ENCODE measurements around the gene DOCK4.

DOCK4 gene

GRCh38 chr7:111832174-111832573 lies 374.0 kb downstream of the DOCK4 start:
- no peak for DNase-seq (ENCODE audit: low read depth)
- H3K4me3 ChIP-seq (ENCODE audit: low read depth, low read length) = no peak overlapping the region
- TF ChIP-seq CTCF (IDR thresholded peaks at IDR 0.05; ENCODE audit: insufficient read depth, low read depth, low read length, missing control alignments) = no peak

GRCh38 chr7:111829221-111829620 lies 377.0 kb downstream of the DOCK4 start:
- no peak for DNase-seq (ENCODE audit: low read depth)
- TF ChIP-seq CTCF (IDR thresholded peaks at IDR 0.05; ENCODE audit: insufficient read depth, low read depth, low read length, missing control alignments) = no peak
- no peak overlapping the region for H3K4me3 ChIP-seq (ENCODE audit: low read depth, low read length)

DNA sequence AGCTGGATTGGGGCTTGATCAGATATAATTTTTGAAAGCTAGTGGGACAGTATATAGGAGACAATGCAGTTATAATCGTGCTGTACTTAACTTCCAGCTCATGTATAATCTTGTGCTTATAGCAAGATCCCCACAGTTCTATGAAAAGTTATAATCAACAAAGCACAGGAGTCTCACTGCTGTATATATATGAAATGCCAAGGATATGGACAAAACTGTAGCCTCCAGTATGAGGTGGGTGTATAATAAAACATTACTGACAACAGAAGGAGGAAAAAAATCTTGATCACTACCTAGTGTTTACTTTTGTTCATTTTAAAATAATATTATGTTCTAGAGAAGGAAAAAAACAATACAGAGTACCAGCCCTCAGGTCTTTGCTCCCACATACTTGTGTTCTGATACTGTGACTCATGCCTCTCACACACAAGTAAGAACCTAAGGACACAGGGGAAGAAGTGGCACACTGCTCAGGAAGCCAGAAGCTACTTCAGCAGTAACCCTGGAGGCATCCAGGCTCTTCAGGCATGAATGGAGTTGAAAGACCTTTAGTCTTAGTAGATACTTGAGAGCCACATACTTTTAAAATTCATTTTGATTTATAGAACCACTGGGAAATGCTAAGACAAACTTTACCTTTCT lies 378.2 kb downstream of the DOCK4 start:
- TF ChIP-seq CTCF (IDR thresholded peaks at IDR 0.05; ENCODE audit: insufficient read depth, low read depth, low read length, missing control alignments) = no peak
- no peak overlapping the region for H3K4me3 ChIP-seq (ENCODE audit: low read depth, low read length)
- no peak for DNase-seq (ENCODE audit: low read depth)

DNA sequence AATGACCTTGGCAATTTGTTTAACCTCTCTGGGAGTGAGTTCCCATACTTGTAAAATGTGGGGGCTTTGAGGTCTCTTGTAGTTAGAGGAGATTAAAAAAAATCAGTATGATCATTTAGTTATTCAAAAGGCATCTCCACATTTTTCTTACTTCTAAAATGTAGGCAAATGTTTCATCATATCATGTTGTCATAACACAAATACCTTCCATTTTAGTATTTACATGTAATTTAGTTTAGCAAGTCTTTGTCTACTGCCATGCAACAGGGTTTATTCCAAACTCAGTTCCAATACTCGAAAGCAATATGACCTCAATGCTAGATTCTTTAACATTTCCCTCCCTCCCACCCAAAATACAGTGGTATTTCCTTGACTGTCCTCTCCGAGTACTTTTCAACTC lies 381.2 kb downstream of the DOCK4 start:
- H3K4me3 ChIP-seq (ENCODE audit: low read depth, low read length) = no peak overlapping the region
- no peak for TF ChIP-seq CTCF (IDR thresholded peaks at IDR 0.05; ENCODE audit: insufficient read depth, low read depth, low read length, missing control alignments)
- no peak for DNase-seq (ENCODE audit: low read depth)

DNA sequence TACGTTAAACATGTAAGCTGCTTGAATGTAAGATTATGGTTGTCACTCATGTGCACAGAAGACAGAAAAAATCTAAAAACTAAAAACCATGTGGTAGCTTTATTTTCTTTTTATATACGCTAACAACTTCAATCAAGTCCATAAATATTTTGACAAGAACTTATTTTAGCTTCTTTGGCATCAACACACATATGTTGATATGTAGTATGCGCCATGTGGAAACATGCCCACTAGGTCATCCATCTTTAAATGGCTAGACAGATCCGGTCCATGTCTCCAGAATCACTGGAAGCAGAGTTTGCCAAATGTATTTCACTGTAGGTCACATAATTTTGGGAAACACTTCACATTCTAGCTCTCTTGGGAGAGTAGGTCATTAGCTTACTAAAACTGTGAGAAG lies 382.4 kb downstream of the DOCK4 start:
- DNase-seq (ENCODE audit: low read depth) = no peak
- TF ChIP-seq CTCF (IDR thresholded peaks at IDR 0.05; ENCODE audit: insufficient read depth, low read depth, low read length, missing control alignments) = no peak
- no peak overlapping the region for H3K4me3 ChIP-seq (ENCODE audit: low read depth, low read length)

DNA sequence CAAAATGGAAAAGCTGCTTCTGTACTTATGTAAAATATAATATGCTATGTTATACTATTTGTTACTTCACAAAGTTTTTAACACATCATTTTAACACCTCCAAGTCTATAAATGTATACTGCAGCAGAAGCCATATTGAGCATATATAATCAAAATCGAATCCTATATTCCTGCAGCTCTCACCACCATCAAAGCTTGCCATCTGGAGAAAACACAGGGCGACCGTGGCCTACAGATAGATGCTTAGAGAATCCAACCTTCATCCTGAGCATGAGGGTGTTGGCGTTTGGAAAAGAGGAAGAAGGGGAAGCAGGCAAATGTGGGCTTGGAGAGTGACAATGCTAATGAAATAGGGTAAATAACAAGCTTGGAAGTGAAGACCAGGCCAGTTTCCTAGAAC lies 385.2 kb downstream of the DOCK4 start:
- TF ChIP-seq CTCF (IDR thresholded peaks at IDR 0.05; ENCODE audit: insufficient read depth, low read depth, low read length, missing control alignments) = no peak
- no peak for DNase-seq (ENCODE audit: low read depth)
- no peak overlapping the region for H3K4me3 ChIP-seq (ENCODE audit: low read depth, low read length)

DNA sequence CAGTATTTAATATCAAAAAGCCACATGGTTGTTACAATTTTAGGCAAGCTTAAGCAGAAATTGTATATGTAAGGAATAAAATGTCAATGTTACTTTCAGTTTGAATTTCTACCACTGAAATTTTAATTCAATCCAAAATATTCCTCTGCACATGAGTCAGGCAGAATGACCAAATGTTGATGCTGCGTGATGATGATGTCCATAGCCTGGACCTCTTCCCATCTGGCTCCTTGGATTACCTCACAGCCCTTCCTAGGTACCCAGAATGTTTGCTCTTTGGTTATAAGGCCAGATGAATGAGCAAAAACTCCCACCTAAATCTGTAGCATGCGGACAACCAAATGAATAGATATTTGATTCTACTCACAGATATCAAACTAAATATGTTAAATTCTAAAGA lies 385.6 kb downstream of the DOCK4 start:
- DNase-seq (ENCODE audit: low read depth) = no peak
- H3K4me3 ChIP-seq (ENCODE audit: low read depth, low read length) = no peak overlapping the region
- TF ChIP-seq CTCF (IDR thresholded peaks at IDR 0.05; ENCODE audit: insufficient read depth, low read depth, low read length, missing control alignments) = no peak
